ENCODE data around the gene SPOCD1.

- TF ChIP-seq, protein P1, sequence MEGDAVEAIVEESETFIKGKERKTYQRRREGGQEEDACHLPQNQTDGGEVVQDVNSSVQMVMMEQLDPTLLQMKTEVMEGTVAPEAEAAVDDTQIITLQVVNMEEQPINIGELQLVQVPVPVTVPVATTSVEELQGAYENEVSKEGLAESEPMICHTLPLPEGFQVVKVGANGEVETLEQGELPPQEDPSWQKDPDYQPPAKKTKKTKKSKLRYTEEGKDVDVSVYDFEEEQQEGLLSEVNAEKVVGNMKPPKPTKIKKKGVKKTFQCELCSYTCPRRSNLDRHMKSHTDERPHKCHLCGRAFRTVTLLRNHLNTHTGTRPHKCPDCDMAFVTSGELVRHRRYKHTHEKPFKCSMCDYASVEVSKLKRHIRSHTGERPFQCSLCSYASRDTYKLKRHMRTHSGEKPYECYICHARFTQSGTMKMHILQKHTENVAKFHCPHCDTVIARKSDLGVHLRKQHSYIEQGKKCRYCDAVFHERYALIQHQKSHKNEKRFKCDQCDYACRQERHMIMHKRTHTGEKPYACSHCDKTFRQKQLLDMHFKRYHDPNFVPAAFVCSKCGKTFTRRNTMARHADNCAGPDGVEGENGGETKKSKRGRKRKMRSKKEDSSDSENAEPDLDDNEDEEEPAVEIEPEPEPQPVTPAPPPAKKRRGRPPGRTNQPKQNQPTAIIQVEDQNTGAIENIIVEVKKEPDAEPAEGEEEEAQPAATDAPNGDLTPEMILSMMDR (conservative IDR thresholded peaks at IDR 0.05; ENCODE audit: low read length): no peak
- no peak for TF ChIP-seq EZH2phosphoT487 (IDR thresholded peaks at IDR 0.05; ENCODE audit: borderline replicate concordance, low read depth, low read length)
Measured at GRCh38 chr1:31774495-31774894, 41.3 kb downstream of the SPOCD1 start.
